Cortex of kidney (tissue), 1 donor: Measurements from ENCODE around the gene TBC1D21.

Source experiments
- DNase-seq: peaks from one replicate; lab custom pipeline; 2025; lab: John Stamatoyannopoulos, UW

The TBC1D21 gene

GRCh38 chr15:73908822-73909122 lies 35.4 kb downstream of the TBC1D21 start:
- no peak for DNase-seq

- no peak for DNase-seq
Observed at GRCh38 chr15:73909651-73910050, 36.3 kb downstream of the TBC1D21 start.

- DNase-seq: no peak
Observed at GRCh38 chr15:73910522-73911303, 37.3 kb downstream of the TBC1D21 start.

GRCh38 chr15:73912030-73912596 lies 38.7 kb downstream of the TBC1D21 start:
- no peak for DNase-seq

- no peak for DNase-seq
Observed at GRCh38 chr15:73914145-73914544, 40.8 kb downstream of the TBC1D21 start.

- no peak for DNase-seq
Observed at GRCh38 chr15:73915082-73915481, 41.7 kb downstream of the TBC1D21 start.

GRCh38 chr15:73918784-73919183 lies 45.4 kb downstream of the TBC1D21 start:
- no peak for DNase-seq

- no peak for DNase-seq
Observed at GRCh38 chr15:73919706-73920105, 46.3 kb downstream of the TBC1D21 start.

GRCh38 chr15:73921254-73921925 lies 48.0 kb downstream of the TBC1D21 start:
- DNase-seq: no peak

- no peak for DNase-seq
Observed at GRCh38 chr15:73922186-73923151, 49.1 kb downstream of the TBC1D21 start.

GRCh38 chr15:73923156-73923487 lies 49.8 kb downstream of the TBC1D21 start:
- DNase-seq: no peak

- DNase-seq: no peak
Observed at GRCh38 chr15:73923488-73924164, 50.3 kb downstream of the TBC1D21 start.

- no peak for DNase-seq
Observed at GRCh38 chr15:73924171-73924921, 51.0 kb downstream of the TBC1D21 start.

GRCh38 chr15:73925848-73926218 lies 52.5 kb downstream of the TBC1D21 start:
- DNase-seq: no peak

GRCh38 chr15:73926219-73927002 lies 53.0 kb downstream of the TBC1D21 start, which contains the start of gene LOXL1:
Gene LOXL1 (plus strand): TSS chr15:73926462. CDS start chr15:73926784, 322 bp downstream.
- no peak for DNase-seq

- DNase-seq: no peak
Observed at GRCh38 chr15:73927003-73927475, 53.7 kb downstream of the TBC1D21 start.

GRCh38 chr15:73927476-73928240 lies 54.3 kb downstream of the TBC1D21 start:
- no peak for DNase-seq

GRCh38 chr15:73928241-73928579 lies 54.8 kb downstream of the TBC1D21 start:
- no peak for DNase-seq

GRCh38 chr15:73928971-73929627 lies 55.7 kb downstream of the TBC1D21 start:
- DNase-seq: no peak
